ENCODE data around the gene KIF3C. TPM values are rescaled to one million over a fixed set of nuclear protein-coding genes. Genes with fewer than 3 reads are reported as not detected.
A peak's percentile ranks its signal among the peaks of the same experiment; 100 is the strongest.

KIF3C gene
- total and polyA plus RNA-seq, 5 donors from 2014 or later, result 0.07 to 6.6 (median 0.71) TPM

GRCh38 chr2:25996844-25997243 lies 14.5 kb upstream of the KIF3C start:
- ATAC-seq (ENCODE audit: low read depth in 2 of 2), result no peak
- Histone ChIP-seq H3K4me1 (ENCODE audit: control insufficient read depth, insufficient read depth, low read length, poor library complexity, severe bottlenecking) (no peaks in the 10 kb centered on the region), H3K27me3 (ENCODE audit: control insufficient read depth, insufficient read depth, low read length) (no peaks in the 10 kb centered on the region), H3K9me3 (ENCODE audit: control insufficient read depth in 2 of 2, low read length in 2 of 2) (no peaks in the 10 kb centered on the region), H3K36me3 (ENCODE audit: control insufficient read depth, insufficient read depth, low read length) (no peaks in the 10 kb centered on the region), H3K4me3 (ENCODE audit: low read depth, low read length) (no peak overlapping the region), H3K27ac (ENCODE audit: insufficient read depth, low read length, poor library complexity, severe bottlenecking) (no peak overlapping the region)
- peaks cover 4 to 6% (median 5%) of the 10 kb centered on the region in 4 donors for H3K4me1 Mint-ChIP-seq
- H3K27ac Mint-ChIP-seq, result no peak overlapping the region
- DNase-seq, result no peak
- no peaks in the 10 kb centered on the region for H3K36me3 Mint-ChIP-seq
- H3K4me3 Mint-ChIP-seq, result no peak overlapping the region
- H3K27me3 Mint-ChIP-seq, result peaks cover 29% of the 10 kb centered on the region
- no peaks in the 10 kb centered on the region for H3K9me3 Mint-ChIP-seq

- H3K27me3 ChIP-seq (ENCODE audit: control insufficient read depth, insufficient read depth, low read length), result no peaks in the 10 kb centered on the region
- no peaks in the 10 kb centered on the region for H3K36me3 Mint-ChIP-seq
- no peaks in the 10 kb centered on the region for H3K9me3 Mint-ChIP-seq
- no peaks in the 10 kb centered on the region for H3K4me1 ChIP-seq (ENCODE audit: control insufficient read depth, insufficient read depth, low read length, poor library complexity, severe bottlenecking)
- no peak overlapping the region for H3K27ac ChIP-seq (ENCODE audit: insufficient read depth, low read length, poor library complexity, severe bottlenecking)
- no peak overlapping the region for H3K4me3 Mint-ChIP-seq
- no peaks in the 10 kb centered on the region for H3K9me3 ChIP-seq (ENCODE audit: control insufficient read depth in 2 of 2, low read length in 2 of 2)
- peaks cover 35% of the 10 kb centered on the region for H3K27me3 Mint-ChIP-seq
- no peak overlapping the region for H3K4me3 ChIP-seq (ENCODE audit: low read depth, low read length)
- H3K27ac Mint-ChIP-seq, result no peak overlapping the region
- peaks cover 5 to 14% (median 9%) of the 10 kb centered on the region in 4 donors for H3K4me1 Mint-ChIP-seq
- H3K36me3 ChIP-seq (ENCODE audit: control insufficient read depth, insufficient read depth, low read length), result no peaks in the 10 kb centered on the region
- DNase-seq (no peak), ATAC-seq (ENCODE audit: low read depth in 2 of 2) (no peak)
Observed at GRCh38 chr2:25994509-25994908, 12.2 kb upstream of the KIF3C start.

DNA sequence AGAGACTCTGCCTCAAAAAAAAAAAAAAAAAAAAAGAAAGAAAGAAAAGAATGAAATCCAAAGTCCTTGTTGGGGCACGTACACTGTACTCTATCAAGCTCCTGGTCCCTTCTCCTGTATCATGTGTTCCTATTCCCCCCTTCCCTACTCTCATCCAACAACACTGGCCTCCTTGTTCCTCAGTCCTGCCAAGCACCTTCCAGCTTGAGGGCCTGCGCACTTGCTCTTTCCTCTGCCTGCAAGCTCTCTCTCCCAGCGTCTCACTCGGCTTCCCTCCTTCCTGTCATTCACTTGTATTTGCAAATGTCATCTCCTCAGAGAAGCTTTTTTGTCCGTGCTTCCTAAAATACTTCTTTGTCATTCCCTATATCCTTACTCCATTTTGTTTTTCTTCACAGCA lies 10.8 kb upstream of the KIF3C start:
- H3K9me3 Mint-ChIP-seq, result no peaks in the 10 kb centered on the region
- peaks cover 5 to 14% (median 9%) of the 10 kb centered on the region in 4 donors for H3K4me1 Mint-ChIP-seq
- no peak overlapping the region for H3K27ac ChIP-seq (ENCODE audit: insufficient read depth, low read length, poor library complexity, severe bottlenecking)
- no peak overlapping the region for H3K27ac Mint-ChIP-seq
- ATAC-seq (ENCODE audit: low read depth in 2 of 2), result no peak
- H3K27me3 Mint-ChIP-seq, result peaks cover 34% of the 10 kb centered on the region
- no peaks in the 10 kb centered on the region for H3K4me1 ChIP-seq (ENCODE audit: control insufficient read depth, insufficient read depth, low read length, poor library complexity, severe bottlenecking)
- peak overlapping the region in 1 of 4 donors; percentile 49 for H3K4me3 Mint-ChIP-seq
- H3K4me3 ChIP-seq (ENCODE audit: low read depth, low read length), result no peak overlapping the region
- H3K36me3 ChIP-seq (ENCODE audit: control insufficient read depth, insufficient read depth, low read length), result no peaks in the 10 kb centered on the region
- no peak for DNase-seq
- no peaks in the 10 kb centered on the region for H3K36me3 Mint-ChIP-seq
- H3K9me3 ChIP-seq (ENCODE audit: control insufficient read depth in 2 of 2, low read length in 2 of 2), result no peaks in the 10 kb centered on the region
- no peaks in the 10 kb centered on the region for H3K27me3 ChIP-seq (ENCODE audit: control insufficient read depth, insufficient read depth, low read length)

- no peaks in the 10 kb centered on the region for H3K9me3 Mint-ChIP-seq
Observed at GRCh38 chr2:25992556-25992955, 10.3 kb upstream of the KIF3C start.

DNA sequence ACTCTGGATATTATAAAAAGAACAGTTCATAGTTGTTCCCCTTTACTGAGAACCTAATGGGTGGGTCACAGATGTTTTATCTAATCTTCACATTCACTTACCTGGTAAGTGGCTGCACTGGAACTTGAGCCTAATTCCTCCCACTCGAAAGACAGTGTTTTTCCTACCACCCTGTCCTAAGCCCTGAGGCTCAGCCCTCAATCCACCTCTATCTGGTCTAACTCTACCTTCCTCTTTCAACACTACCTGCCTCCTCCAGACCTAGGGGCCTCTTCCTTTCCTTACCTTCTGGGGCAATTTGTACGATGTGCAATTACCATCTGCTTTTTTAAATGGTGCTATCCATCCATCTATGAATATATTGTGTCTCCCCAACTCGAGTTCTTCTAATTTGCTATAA lies 9.7 kb upstream of the KIF3C start:
- no peaks in the 10 kb centered on the region for H3K36me3 Mint-ChIP-seq
- peaks cover 5 to 14% (median 9%) of the 10 kb centered on the region in 4 donors for H3K4me1 Mint-ChIP-seq
- peak overlapping the region in 2 of 4 donors; percentile 16 to 28 for H3K4me3 Mint-ChIP-seq
- H3K27me3 ChIP-seq (ENCODE audit: control insufficient read depth, insufficient read depth, low read length), result no peaks in the 10 kb centered on the region
- H3K27me3 Mint-ChIP-seq, result peaks cover 29% of the 10 kb centered on the region
- H3K4me1 ChIP-seq (ENCODE audit: control insufficient read depth, insufficient read depth, low read length, poor library complexity, severe bottlenecking), result no peaks in the 10 kb centered on the region
- H3K27ac Mint-ChIP-seq, result peak overlapping the region in 2 of 3 donors; percentile 65 to 91
- H3K36me3 ChIP-seq (ENCODE audit: control insufficient read depth, insufficient read depth, low read length), result no peaks in the 10 kb centered on the region
- H3K9me3 ChIP-seq (ENCODE audit: control insufficient read depth in 2 of 2, low read length in 2 of 2), result no peaks in the 10 kb centered on the region
- H3K27ac ChIP-seq (ENCODE audit: insufficient read depth, low read length, poor library complexity, severe bottlenecking), result no peak overlapping the region
- peak overlapping the region; percentile 62 for H3K4me3 ChIP-seq (ENCODE audit: low read depth, low read length)
- DNase-seq (no peak), ATAC-seq (ENCODE audit: low read depth in 2 of 2) (no peak)
- H3K9me3 Mint-ChIP-seq, result no peaks in the 10 kb centered on the region

More at GRCh38 chr2:25992556-25992955, 10.3 kb upstream of the KIF3C start:
- no peak for DNase-seq
- H3K4me1 ChIP-seq (ENCODE audit: control insufficient read depth, insufficient read depth, low read length, poor library complexity, severe bottlenecking), result no peaks in the 10 kb centered on the region
- H3K27ac Mint-ChIP-seq, result peak overlapping the region in 1 of 3 donors; percentile 65
- H3K9me3 ChIP-seq (ENCODE audit: control insufficient read depth in 2 of 2, low read length in 2 of 2), result no peaks in the 10 kb centered on the region
- no peak overlapping the region for H3K4me3 Mint-ChIP-seq
- peaks cover 5 to 14% (median 9%) of the 10 kb centered on the region in 4 donors for H3K4me1 Mint-ChIP-seq
- no peak for ATAC-seq (ENCODE audit: low read depth in 2 of 2)
- H3K36me3 ChIP-seq (ENCODE audit: control insufficient read depth, insufficient read depth, low read length), result no peaks in the 10 kb centered on the region
- H3K27ac ChIP-seq (ENCODE audit: insufficient read depth, low read length, poor library complexity, severe bottlenecking), result no peak overlapping the region
- H3K36me3 Mint-ChIP-seq, result no peaks in the 10 kb centered on the region
- no peaks in the 10 kb centered on the region for H3K27me3 ChIP-seq (ENCODE audit: control insufficient read depth, insufficient read depth, low read length)
- no peak overlapping the region for H3K4me3 ChIP-seq (ENCODE audit: low read depth, low read length)
- H3K27me3 Mint-ChIP-seq, result peaks cover 31% of the 10 kb centered on the region

DNA sequence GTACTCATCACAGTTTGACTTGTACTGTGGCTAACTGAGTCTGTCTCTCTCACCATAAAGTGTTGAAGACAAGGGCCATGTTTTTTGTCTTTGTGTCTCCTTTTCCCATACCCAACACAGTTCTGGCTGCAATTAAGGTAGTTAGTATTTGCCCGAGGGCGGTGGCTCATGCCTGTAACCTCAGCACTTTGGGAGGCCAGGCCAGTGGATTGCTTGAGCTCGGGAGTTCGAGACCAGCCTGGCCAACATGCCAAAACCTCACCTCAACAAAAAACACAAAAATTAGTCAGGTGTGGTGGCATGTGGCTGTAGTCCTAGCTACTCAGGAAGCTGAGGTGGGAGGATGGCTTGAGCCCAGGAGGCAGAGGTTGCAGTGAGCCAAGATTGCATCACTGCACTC lies 6.9 kb upstream of the KIF3C start:
- peaks cover 5 to 14% (median 9%) of the 10 kb centered on the region in 4 donors for H3K4me1 Mint-ChIP-seq
- H3K9me3 Mint-ChIP-seq, result no peaks in the 10 kb centered on the region
- DNase-seq, result no peak
- H3K27ac ChIP-seq (ENCODE audit: insufficient read depth, low read length, poor library complexity, severe bottlenecking), result no peak overlapping the region
- no peaks in the 10 kb centered on the region for H3K36me3 ChIP-seq (ENCODE audit: control insufficient read depth, insufficient read depth, low read length)
- no peaks in the 10 kb centered on the region for H3K27me3 ChIP-seq (ENCODE audit: control insufficient read depth, insufficient read depth, low read length)
- peaks cover 23% of the 10 kb centered on the region for H3K27me3 Mint-ChIP-seq
- no peak overlapping the region for H3K4me3 Mint-ChIP-seq
- H3K4me1 ChIP-seq (ENCODE audit: control insufficient read depth, insufficient read depth, low read length, poor library complexity, severe bottlenecking), result no peaks in the 10 kb centered on the region
- H3K9me3 ChIP-seq (ENCODE audit: control insufficient read depth in 2 of 2, low read length in 2 of 2), result no peaks in the 10 kb centered on the region
- no peaks in the 10 kb centered on the region for H3K36me3 Mint-ChIP-seq
- no peak overlapping the region for H3K4me3 ChIP-seq (ENCODE audit: low read depth, low read length)
- ATAC-seq (ENCODE audit: low read depth in 2 of 2), result no peak
- no peak overlapping the region for H3K27ac Mint-ChIP-seq

DNA sequence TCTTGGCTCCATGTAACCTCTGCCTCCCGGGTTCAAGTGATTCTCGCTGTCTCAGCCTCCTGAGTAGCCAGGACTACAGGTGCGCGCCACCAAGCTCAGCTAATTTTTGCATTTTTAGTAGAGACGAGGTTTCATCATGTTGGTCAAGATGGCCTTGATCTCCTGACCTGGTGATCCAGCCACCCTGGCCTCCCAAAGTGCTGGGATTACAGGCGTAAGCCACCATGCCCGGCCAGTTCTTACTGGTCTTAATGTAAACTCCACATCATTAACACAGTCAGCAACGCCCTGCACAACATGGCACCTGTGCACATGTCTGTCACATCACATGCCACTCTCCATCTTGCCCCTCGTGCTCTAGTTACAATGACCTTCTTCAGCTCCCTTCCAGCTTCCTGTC lies 5.8 kb upstream of the KIF3C start:
- Histone ChIP-seq H3K9me3 (ENCODE audit: control insufficient read depth in 2 of 2, low read length in 2 of 2) (no peaks in the 10 kb centered on the region), H3K4me1 (ENCODE audit: control insufficient read depth, insufficient read depth, low read length, poor library complexity, severe bottlenecking) (no peaks in the 10 kb centered on the region), H3K36me3 (ENCODE audit: control insufficient read depth, insufficient read depth, low read length) (no peaks in the 10 kb centered on the region), H3K4me3 (ENCODE audit: low read depth, low read length) (no peak overlapping the region), H3K27me3 (ENCODE audit: control insufficient read depth, insufficient read depth, low read length) (no peaks in the 10 kb centered on the region), H3K27ac (ENCODE audit: insufficient read depth, low read length, poor library complexity, severe bottlenecking) (no peak overlapping the region)
- Mint-ChIP-seq H3K4me3 (peak overlapping the region in 1 of 4 donors; percentile 67), H3K27ac (no peak overlapping the region), H3K27me3 (peaks cover 21% of the 10 kb centered on the region), H3K36me3 (no peaks in the 10 kb centered on the region), H3K9me3 (no peaks in the 10 kb centered on the region), H3K4me1 (peaks cover 7 to 16% (median 11%) of the 10 kb centered on the region in 4 donors)
- ATAC-seq (ENCODE audit: low read depth in 2 of 2) (no peak), DNase-seq (no peak)

DNA sequence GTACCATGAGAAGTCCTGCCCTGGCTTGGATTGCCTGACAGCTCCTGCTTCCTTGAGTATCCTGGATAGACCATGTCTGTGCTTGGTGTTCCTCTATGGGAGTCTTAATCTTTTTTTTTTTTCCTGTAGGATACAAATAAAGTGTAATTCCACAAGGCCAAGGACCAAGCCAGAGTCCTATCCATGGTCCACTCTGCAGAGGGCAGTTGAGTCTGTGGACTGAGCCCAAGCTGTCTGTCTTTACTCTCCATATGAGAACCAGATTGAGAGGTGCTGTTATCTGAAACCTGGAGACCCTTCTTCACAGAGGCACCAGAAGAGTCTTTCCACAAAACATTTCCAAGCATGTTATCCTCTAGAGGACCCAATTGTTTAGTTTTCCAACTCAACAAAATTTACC lies 1.4 kb upstream of the KIF3C start:
- no peaks in the 10 kb centered on the region for H3K9me3 ChIP-seq (ENCODE audit: control insufficient read depth in 2 of 2, low read length in 2 of 2)
- DNase-seq (no peak), ATAC-seq (ENCODE audit: low read depth in 2 of 2) (no peak)
- H3K36me3 ChIP-seq (ENCODE audit: control insufficient read depth, insufficient read depth, low read length), result no peaks in the 10 kb centered on the region
- no peak overlapping the region for H3K27ac ChIP-seq (ENCODE audit: insufficient read depth, low read length, poor library complexity, severe bottlenecking)
- peak overlapping the region in 2 of 3 donors; percentile 20 to 54 for H3K27ac Mint-ChIP-seq
- peak overlapping the region; percentile 89 to 95 (median 90) for H3K4me3 Mint-ChIP-seq
- H3K27me3 Mint-ChIP-seq, result peaks cover 7% of the 10 kb centered on the region
- H3K4me1 ChIP-seq (ENCODE audit: control insufficient read depth, insufficient read depth, low read length, poor library complexity, severe bottlenecking), result peaks cover 11% of the 10 kb centered on the region
- peaks cover 5 to 26% (median 13%) of the 10 kb centered on the region in 4 donors for H3K4me1 Mint-ChIP-seq
- no peaks in the 10 kb centered on the region for H3K9me3 Mint-ChIP-seq
- no peaks in the 10 kb centered on the region for H3K27me3 ChIP-seq (ENCODE audit: control insufficient read depth, insufficient read depth, low read length)
- H3K36me3 Mint-ChIP-seq, result no peaks in the 10 kb centered on the region
- H3K4me3 ChIP-seq (ENCODE audit: low read depth, low read length), result no peak overlapping the region

Measured in CD4-positive, CD25-positive, alpha-beta regulatory T cell (primary cell).